DND-41 (cell line): ENCODE results near the gene CCBE1.

ENCODE experiments used
- CTCF ChIP-seq: IDR thresholded peaks from 2 replicates; pipeline ENCODE4 v1.5.1; 2012; ENCODE audit warnings: borderline replicate concordance, low read length, moderate library complexity, mild to moderate bottlenecking; ENCODE audit not compliant: poor library complexity, severe bottlenecking; ENCODE audit errors: extremely low read depth
- EZH2 ChIP-seq: IDR thresholded peaks from 3 replicates; pipeline ENCODE4 v1.6.1; 2012; ENCODE audit warnings: borderline replicate concordance, low read depth, mild to moderate bottlenecking, moderate library complexity, low read length, inconsistent platforms; ENCODE audit not compliant: severe bottlenecking

GRCh38 chr18:59546188-59546587 lies 151.0 kb downstream of the CCBE1 start:
- TF ChIP-seq CTCF, result no peak
- TF ChIP-seq EZH2, result no peak
